ENCODE results near the gene PIK3R5. TPM values are rescaled to one million over a fixed set of nuclear protein-coding genes. Genes with fewer than 3 reads are reported as not detected.
A peak's percentile ranks its signal among the peaks of the same experiment; 100 is the strongest.

PIK3R5 gene
- total RNA-seq, 1 donor from 2014 or later = 0.30 TPM

GRCh38 chr17:8997994-8998628, 32.6 kb upstream of the PIK3R5 start:
- peaks cover 3% of the 10 kb centered on the region for H3K4me1 ChIP-seq (ENCODE audit: insufficient read depth, low read length)
- H3K9ac ChIP-seq (ENCODE audit: low read length) = no peak overlapping the region
- TF ChIP-seq EZH2 (IDR thresholded peaks at IDR 0.05; ENCODE audit: insufficient read depth, low read length) = no peak
- peak; percentile 96 for TF ChIP-seq CTCF (IDR thresholded peaks at IDR 0.05; ENCODE audit: insufficient read depth, low read depth, low read length)
- H3K36me3 ChIP-seq (ENCODE audit: insufficient read depth, low read length) = no peaks in the 10 kb centered on the region
- H3K4me2 ChIP-seq (ENCODE audit: low read length) = no peak overlapping the region
- H3K4me1 Mint-ChIP-seq (ENCODE audit: low read depth, unreplicated experiment) = peaks cover 7% of the 10 kb centered on the region
- no peak overlapping the region for H3K27ac Mint-ChIP-seq (ENCODE audit: unreplicated experiment)
- peaks cover 13% of the 10 kb centered on the region for H3K27me3 ChIP-seq (ENCODE audit: insufficient read depth, low read length)
- no peaks in the 10 kb centered on the region for H3K9me3 ChIP-seq (ENCODE audit: insufficient read depth, low read depth, low read length)
- H3K79me2 ChIP-seq (ENCODE audit: insufficient read depth, low read length) = no peaks in the 10 kb centered on the region
- DNase-seq (ENCODE audit: low read depth) = peak; percentile 17
- H3K36me3 Mint-ChIP-seq (ENCODE audit: low read depth, unreplicated experiment) = no peaks in the 10 kb centered on the region
- H2AFZ ChIP-seq (ENCODE audit: low read depth, low read length) = no peak overlapping the region
- peaks cover 11% of the 10 kb centered on the region for H3K27me3 Mint-ChIP-seq (ENCODE audit: low read depth, unreplicated experiment)
- no peaks in the 10 kb centered on the region for H3K9me3 Mint-ChIP-seq (ENCODE audit: unreplicated experiment)
- no peaks in the 10 kb centered on the region for H4K20me1 ChIP-seq (ENCODE audit: insufficient read depth, low read length)
- FAIRE-seq = no peak
- H3K27ac ChIP-seq (ENCODE audit: low read depth, low read length) = no peak overlapping the region
- H3K4me3 Mint-ChIP-seq (ENCODE audit: unreplicated experiment) = no peak overlapping the region
- H3K4me3 ChIP-seq (ENCODE audit: insufficient read depth, low read depth, low read length) = no peak overlapping the region

GRCh38 chr17:8995711-8996110, 30.2 kb upstream of the PIK3R5 start:
- no peaks in the 10 kb centered on the region for H3K79me2 ChIP-seq (ENCODE audit: insufficient read depth, low read length)
- FAIRE-seq (no peak), DNase-seq (ENCODE audit: low read depth) (no peak)
- TF ChIP-seq EZH2 (IDR thresholded peaks at IDR 0.05; ENCODE audit: insufficient read depth, low read length) (no peak), CTCF (IDR thresholded peaks at IDR 0.05; ENCODE audit: insufficient read depth, low read depth, low read length) (no peak)
- Mint-ChIP-seq H3K27ac (ENCODE audit: unreplicated experiment) (no peak overlapping the region), H3K27me3 (ENCODE audit: low read depth, unreplicated experiment) (peaks cover 4% of the 10 kb centered on the region), H3K36me3 (ENCODE audit: low read depth, unreplicated experiment) (no peaks in the 10 kb centered on the region), H3K4me3 (ENCODE audit: unreplicated experiment) (no peak overlapping the region), H3K4me1 (ENCODE audit: low read depth, unreplicated experiment) (peaks cover 5% of the 10 kb centered on the region), H3K9me3 (ENCODE audit: unreplicated experiment) (no peaks in the 10 kb centered on the region)
- H3K27ac ChIP-seq (ENCODE audit: low read depth, low read length) = no peak overlapping the region
- H2AFZ ChIP-seq (ENCODE audit: low read depth, low read length) = no peak overlapping the region
- H3K4me1 ChIP-seq (ENCODE audit: insufficient read depth, low read length) = no peaks in the 10 kb centered on the region
- no peaks in the 10 kb centered on the region for H3K9me3 ChIP-seq (ENCODE audit: insufficient read depth, low read depth, low read length)
- no peaks in the 10 kb centered on the region for H4K20me1 ChIP-seq (ENCODE audit: insufficient read depth, low read length)
- H3K4me2 ChIP-seq (ENCODE audit: low read length) = no peak overlapping the region
- no peak overlapping the region for H3K9ac ChIP-seq (ENCODE audit: low read length)
- peaks cover 3% of the 10 kb centered on the region for H3K27me3 ChIP-seq (ENCODE audit: insufficient read depth, low read length)
- H3K4me3 ChIP-seq (ENCODE audit: insufficient read depth, low read depth, low read length) = no peak overlapping the region
- no peaks in the 10 kb centered on the region for H3K36me3 ChIP-seq (ENCODE audit: insufficient read depth, low read length)

GRCh38 chr17:8994319-8994718, 28.8 kb upstream of the PIK3R5 start:
- peak; percentile 7 for DNase-seq (ENCODE audit: low read depth)
- TF ChIP-seq EZH2 (IDR thresholded peaks at IDR 0.05; ENCODE audit: insufficient read depth, low read length) = no peak
- TF ChIP-seq CTCF (IDR thresholded peaks at IDR 0.05; ENCODE audit: insufficient read depth, low read depth, low read length) = peak; percentile 76
- no peaks in the 10 kb centered on the region for H3K36me3 ChIP-seq (ENCODE audit: insufficient read depth, low read length)
- no peak overlapping the region for H3K27ac ChIP-seq (ENCODE audit: low read depth, low read length)
- no peaks in the 10 kb centered on the region for H3K9me3 ChIP-seq (ENCODE audit: insufficient read depth, low read depth, low read length)
- no peak overlapping the region for H3K9ac ChIP-seq (ENCODE audit: low read length)
- no peak overlapping the region for H3K4me3 ChIP-seq (ENCODE audit: insufficient read depth, low read depth, low read length)
- no peaks in the 10 kb centered on the region for H3K9me3 Mint-ChIP-seq (ENCODE audit: unreplicated experiment)
- peaks cover 3% of the 10 kb centered on the region for H3K27me3 ChIP-seq (ENCODE audit: insufficient read depth, low read length)
- H4K20me1 ChIP-seq (ENCODE audit: insufficient read depth, low read length) = no peaks in the 10 kb centered on the region
- no peak overlapping the region for H3K4me3 Mint-ChIP-seq (ENCODE audit: unreplicated experiment)
- no peak overlapping the region for H3K27ac Mint-ChIP-seq (ENCODE audit: unreplicated experiment)
- no peak for FAIRE-seq
- no peaks in the 10 kb centered on the region for H3K36me3 Mint-ChIP-seq (ENCODE audit: low read depth, unreplicated experiment)
- no peak overlapping the region for H2AFZ ChIP-seq (ENCODE audit: low read depth, low read length)
- no peaks in the 10 kb centered on the region for H3K79me2 ChIP-seq (ENCODE audit: insufficient read depth, low read length)
- H3K4me1 Mint-ChIP-seq (ENCODE audit: low read depth, unreplicated experiment) = peaks cover 5% of the 10 kb centered on the region
- no peaks in the 10 kb centered on the region for H3K4me1 ChIP-seq (ENCODE audit: insufficient read depth, low read length)
- H3K4me2 ChIP-seq (ENCODE audit: low read length) = no peak overlapping the region
- H3K27me3 Mint-ChIP-seq (ENCODE audit: low read depth, unreplicated experiment) = peaks cover 4% of the 10 kb centered on the region

All from astrocyte (in vitro differentiated cells and primary cell).